ENCODE measurements around the gene SUPT4H1. TPM values are rescaled to one million over a fixed set of nuclear protein-coding genes. Genes with fewer than 3 reads are reported as not detected.
"Not testable (repeated sequence)": the region's sequence is repeated elsewhere in the genome, so short reads cannot be mapped to it uniquely, and the experiment has no call there.

The SUPT4H1 gene
- polyA plus RNA-seq = 94.6 TPM
- long read RNA-seq, donor 1, transcript SUPT4H1-201 (5 exons, 1,489 nt) = major isoform, 31 of 37 reads
- long read RNA-seq, donor 1, partial matches to known transcripts = 0 of 37 reads
- long read RNA-seq, donor 1, other reads (novel, unspliced or antisense) = 0 of 37 reads
- long read RNA-seq, donor 2, transcript SUPT4H1-207 (4 exons, 668 nt) = minor isoform, 5 of 77 reads
- long read RNA-seq, donor 2, transcript SUPT4H1-202 (5 exons, 1,643 nt) = minor isoform, 8 of 77 reads
- long read RNA-seq, donor 2, transcript SUPT4H1-201 (5 exons, 1,489 nt) = major isoform, 60 of 77 reads
- long read RNA-seq, donor 2, partial matches to known transcripts = 0 of 77 reads
- long read RNA-seq, donor 2, other reads (novel, unspliced or antisense) = 0 of 77 reads
- long read RNA-seq, donor 3 = 0 reads
- long read RNA-seq, donor 4, transcript SUPT4H1-201 (5 exons, 1,489 nt) = major isoform, 9 of 12 reads
- long read RNA-seq, donor 4, partial matches to known transcripts = 0 of 12 reads
- long read RNA-seq, donor 4, other reads (novel, unspliced or antisense) = 0 of 12 reads
- long read RNA-seq, donor 5, transcript SUPT4H1-201 (5 exons, 1,489 nt) = major isoform, 33 of 41 reads
- long read RNA-seq, donor 5, transcript SUPT4H1-202 (5 exons, 1,643 nt) = minor isoform, 6 of 41 reads
- long read RNA-seq, donor 5, partial matches to known transcripts = 0 of 41 reads
- long read RNA-seq, donor 5, other reads (novel, unspliced or antisense) = 0 of 41 reads
- long read RNA-seq, donor 6, transcript SUPT4H1-201 (5 exons, 1,489 nt) = major isoform, 35 of 60 reads
- long read RNA-seq, donor 6, transcript SUPT4H1-202 (5 exons, 1,643 nt) = minor isoform, 8 of 60 reads
- long read RNA-seq, donor 6, partial matches to known transcripts = 13 of 60 reads
- long read RNA-seq, donor 6, other reads (novel, unspliced or antisense) = 0 of 60 reads
- long read RNA-seq, donor 7, transcript SUPT4H1-202 (5 exons, 1,643 nt) = minor isoform, 11 of 39 reads
- long read RNA-seq, donor 7, transcript SUPT4H1-201 (5 exons, 1,489 nt) = major isoform, 26 of 39 reads
- long read RNA-seq, donor 7, partial matches to known transcripts = 0 of 39 reads
- long read RNA-seq, donor 7, other reads (novel, unspliced or antisense) = 0 of 39 reads
- long read RNA-seq, donor 8, transcript SUPT4H1-201 (5 exons, 1,489 nt) = major isoform, 74 of 95 reads
- long read RNA-seq, donor 8, transcript SUPT4H1-202 (5 exons, 1,643 nt) = minor isoform, 12 of 95 reads
- long read RNA-seq, donor 8, partial matches to known transcripts = 0 of 95 reads
- long read RNA-seq, donor 8, other reads (novel, unspliced or antisense) = 0 of 95 reads
- long read RNA-seq, donor 9, transcript SUPT4H1-201 (5 exons, 1,489 nt) = major isoform, 70 of 95 reads
- long read RNA-seq, donor 9, transcript SUPT4H1-202 (5 exons, 1,643 nt) = minor isoform, 6 of 95 reads
- long read RNA-seq, donor 9, partial matches to known transcripts = 12 of 95 reads
- long read RNA-seq, donor 9, other reads (novel, unspliced or antisense) = 0 of 95 reads
- long read RNA-seq, donor 10, transcript SUPT4H1-201 (5 exons, 1,489 nt) = major isoform, 53 of 68 reads
- long read RNA-seq, donor 10, transcript SUPT4H1-202 (5 exons, 1,643 nt) = minor isoform, 12 of 68 reads
- long read RNA-seq, donor 10, partial matches to known transcripts = 0 of 68 reads
- long read RNA-seq, donor 10, other reads (novel, unspliced or antisense) = 0 of 68 reads
- long read RNA-seq, donor 11, transcript SUPT4H1-202 (5 exons, 1,643 nt) = minor isoform, 7 of 40 reads
- long read RNA-seq, donor 11, transcript SUPT4H1-201 (5 exons, 1,489 nt) = major isoform, 32 of 40 reads
- long read RNA-seq, donor 11, partial matches to known transcripts = 0 of 40 reads
- long read RNA-seq, donor 11, other reads (novel, unspliced or antisense) = 0 of 40 reads

DNA sequence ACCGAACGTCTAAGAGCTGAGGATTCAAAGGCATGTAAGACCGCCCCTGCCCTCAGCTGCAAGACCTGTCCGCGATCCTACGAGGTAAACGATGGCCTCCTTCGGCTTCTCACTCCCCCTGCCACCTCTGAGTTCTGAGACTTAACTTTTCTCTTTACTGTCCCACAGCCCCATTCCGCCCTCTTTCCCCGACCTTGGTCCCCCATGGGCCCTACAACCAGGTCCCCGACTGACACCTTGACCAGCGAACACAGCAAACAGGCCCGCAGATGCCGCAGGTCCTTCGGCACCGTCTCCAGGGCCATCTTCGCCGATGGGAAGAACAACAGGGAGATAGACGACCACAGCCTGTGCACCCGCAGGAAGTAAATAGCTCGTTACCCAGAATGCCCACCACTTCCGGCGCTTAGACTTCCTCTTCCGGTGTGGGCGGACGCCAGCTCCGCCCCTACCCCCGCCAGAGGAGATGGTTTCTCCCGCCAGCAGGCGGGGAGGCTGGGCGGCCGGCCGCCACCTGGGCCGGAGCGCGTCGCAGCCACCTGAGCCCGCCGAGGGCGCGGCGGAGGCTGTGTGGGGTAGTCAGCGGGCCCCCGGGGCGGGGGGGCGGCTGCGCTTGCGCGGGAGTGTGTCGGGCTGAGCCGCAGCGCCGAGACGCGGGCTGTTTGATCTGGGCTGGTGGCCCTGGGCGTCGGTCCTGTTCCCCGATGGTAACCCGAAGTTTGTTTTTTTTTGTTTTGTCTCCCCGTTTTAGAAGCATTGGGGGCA, at the start of gene SUPT4H1:
Gene SUPT4H1 (minus strand): TSS at position 371 of the 765 bp plus-strand sequence. CDS start 66 bp downstream, at position 305.
- Histone ChIP-seq H3K9me3 (ENCODE audit: control insufficient read depth, low read depth, low read length) (no peaks in the 10 kb centered on the region), H3K36me3 (ENCODE audit: control insufficient read depth, insufficient read depth, low read length) (peaks cover 47% of the 10 kb centered on the region), H3K27me3 (ENCODE audit: control insufficient read depth, insufficient read depth, low read length) (no peaks in the 10 kb centered on the region), H3K4me3 (ENCODE audit: low read length) (peak within 1 kb of the TSS; percentile 82), H3K4me1 (ENCODE audit: control insufficient read depth, insufficient read depth, low read length) (peaks cover 6% of the 10 kb centered on the region), H3K27ac (ENCODE audit: low read length) (peak within 1 kb of the TSS; percentile 95)
- no CpG with 5 or more reads among the region's 60 CpGs for WGBS (ENCODE audit: insufficient coverage, low lambda C conversion rate)
- peak; percentile 96 to 98 for DNase-seq

GRCh38 chr17:58401287-58401686, 49.3 kb upstream of the SUPT4H1 start:
- no peak overlapping the region for H3K4me3 ChIP-seq (ENCODE audit: low read length)
- peaks cover 21% of the 10 kb centered on the region for H3K4me1 ChIP-seq (ENCODE audit: control insufficient read depth, insufficient read depth, low read length)
- no peaks in the 10 kb centered on the region for H3K27me3 ChIP-seq (ENCODE audit: control insufficient read depth, insufficient read depth, low read length)
- H3K27ac ChIP-seq (ENCODE audit: low read length) = no peak overlapping the region
- no peak for DNase-seq
- no peaks in the 10 kb centered on the region for H3K9me3 ChIP-seq (ENCODE audit: control insufficient read depth, low read depth, low read length)
- H3K36me3 ChIP-seq (ENCODE audit: control insufficient read depth, insufficient read depth, low read length) = peaks cover 2% of the 10 kb centered on the region
- WGBS (ENCODE audit: insufficient coverage, low lambda C conversion rate) = 0% methylated on average over 1 of the region's 2 CpGs

GRCh38 chr17:58400826-58401225, 48.8 kb upstream of the SUPT4H1 start:
- peaks cover 26% of the 10 kb centered on the region for H3K4me1 ChIP-seq (ENCODE audit: control insufficient read depth, insufficient read depth, low read length)
- no peak overlapping the region for H3K27ac ChIP-seq (ENCODE audit: low read length)
- H3K36me3 ChIP-seq (ENCODE audit: control insufficient read depth, insufficient read depth, low read length) = peaks cover 2% of the 10 kb centered on the region
- no peaks in the 10 kb centered on the region for H3K9me3 ChIP-seq (ENCODE audit: control insufficient read depth, low read depth, low read length)
- DNase-seq = no peak
- no peaks in the 10 kb centered on the region for H3K27me3 ChIP-seq (ENCODE audit: control insufficient read depth, insufficient read depth, low read length)
- no peak overlapping the region for H3K4me3 ChIP-seq (ENCODE audit: low read length)

DNA sequence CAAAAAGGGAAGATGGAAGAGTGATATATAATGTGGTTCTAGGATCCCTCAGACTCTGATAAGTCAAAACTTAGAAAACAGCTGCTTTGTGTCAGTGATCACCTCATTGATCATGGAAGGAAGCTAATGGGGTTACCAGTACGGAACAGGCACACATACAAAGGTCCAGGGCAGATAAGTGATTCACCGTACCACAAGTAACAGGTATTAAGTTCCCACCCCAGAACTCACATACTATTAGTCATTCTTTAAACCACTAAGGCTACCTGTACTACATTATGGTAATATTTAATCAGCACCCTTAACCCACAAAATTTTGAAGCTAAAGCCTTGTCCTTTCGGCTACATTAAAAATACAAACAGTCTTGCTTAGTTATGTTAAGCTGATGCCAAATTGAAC, 48.0 kb upstream of the SUPT4H1 start:
- H3K9me3 ChIP-seq (ENCODE audit: control insufficient read depth, low read depth, low read length) = no peaks in the 10 kb centered on the region
- H3K4me3 ChIP-seq (ENCODE audit: low read length) = no peak overlapping the region
- H3K4me1 ChIP-seq (ENCODE audit: control insufficient read depth, insufficient read depth, low read length) = peaks cover 34% of the 10 kb centered on the region

DNA sequence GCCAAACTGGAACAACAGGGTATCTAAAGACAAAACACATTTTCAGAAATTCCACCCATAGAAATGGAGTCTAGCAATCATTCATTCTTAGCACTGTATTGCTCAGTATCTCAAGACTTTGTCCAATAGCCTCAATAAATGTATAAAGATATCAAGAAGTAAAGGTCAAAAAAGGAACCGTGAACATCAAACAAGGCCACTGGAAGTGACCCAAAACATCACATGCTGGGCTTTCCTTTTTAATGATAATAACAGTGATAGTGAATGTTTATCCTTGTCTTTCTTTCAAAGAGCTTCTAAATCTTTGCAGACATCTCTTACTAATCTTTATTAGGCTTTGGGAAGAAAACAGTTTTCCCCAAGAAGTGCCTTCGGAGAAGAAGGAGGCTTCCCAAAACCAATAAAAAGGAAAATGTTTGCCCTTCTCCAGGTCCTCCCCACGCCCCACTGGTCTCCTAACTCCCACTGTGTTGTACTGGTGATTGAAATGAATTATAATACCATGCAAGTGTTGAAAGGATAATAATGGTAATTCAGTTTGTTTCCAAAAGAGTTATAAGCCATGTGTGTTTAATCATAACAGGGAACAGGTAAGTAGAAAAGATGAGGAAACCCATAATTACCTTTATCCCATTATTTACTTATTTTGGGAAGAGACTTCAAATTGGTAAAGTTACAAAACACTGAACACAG, 46.7 kb upstream of the SUPT4H1 start:
- WGBS (ENCODE audit: insufficient coverage, low lambda C conversion rate) = no CpG with 5 or more reads among the region's 3 CpGs
- H3K9me3 ChIP-seq (ENCODE audit: control insufficient read depth, low read depth, low read length) = no peaks in the 10 kb centered on the region
- H3K4me3 ChIP-seq (ENCODE audit: low read length) = no peak overlapping the region
- peak in 1 of 2 donors; percentile 78 for DNase-seq
- peaks cover 2% of the 10 kb centered on the region for H3K36me3 ChIP-seq (ENCODE audit: control insufficient read depth, insufficient read depth, low read length)
- peak overlapping the region; percentile 52 for H3K27ac ChIP-seq (ENCODE audit: low read length)
- no peaks in the 10 kb centered on the region for H3K27me3 ChIP-seq (ENCODE audit: control insufficient read depth, insufficient read depth, low read length)
- peaks cover 46% of the 10 kb centered on the region for H3K4me1 ChIP-seq (ENCODE audit: control insufficient read depth, insufficient read depth, low read length)

More for the DNA sequence above, 48.0 kb upstream of the SUPT4H1 start:
- WGBS (ENCODE audit: insufficient coverage, low lambda C conversion rate) = 100% methylated on average over 1 of the region's 3 CpGs
- H3K27ac ChIP-seq (ENCODE audit: low read length) = no peak overlapping the region
- no peak for DNase-seq
- H3K27me3 ChIP-seq (ENCODE audit: control insufficient read depth, insufficient read depth, low read length) = no peaks in the 10 kb centered on the region
- peaks cover 2% of the 10 kb centered on the region for H3K36me3 ChIP-seq (ENCODE audit: control insufficient read depth, insufficient read depth, low read length)

DNA sequence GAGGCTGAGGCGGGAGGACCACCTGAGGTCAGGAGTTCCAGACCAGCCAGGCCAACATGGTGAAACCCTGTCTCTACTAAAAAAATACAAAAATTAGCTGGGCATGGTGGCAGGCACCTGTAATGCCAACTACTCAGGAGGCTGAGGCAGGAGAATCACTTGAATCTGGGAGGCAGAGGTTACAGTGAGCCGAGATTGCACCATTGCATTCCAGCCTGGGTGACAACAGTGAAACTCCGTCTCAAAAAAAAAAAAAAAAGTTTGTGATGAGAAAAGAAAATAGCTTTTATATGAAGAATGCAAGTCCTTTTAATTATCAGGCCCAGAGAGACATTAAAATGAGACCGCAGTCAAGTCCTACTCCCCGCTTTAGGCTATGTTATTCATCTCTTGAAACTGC, 45.4 kb upstream of the SUPT4H1 start:
- not testable (repeated sequence) for H3K9me3 ChIP-seq (ENCODE audit: control insufficient read depth, low read depth, low read length); DNase-seq; H3K27ac ChIP-seq (ENCODE audit: low read length); H3K36me3 ChIP-seq (ENCODE audit: control insufficient read depth, insufficient read depth, low read length); H3K27me3 ChIP-seq (ENCODE audit: control insufficient read depth, insufficient read depth, low read length); H3K4me3 ChIP-seq (ENCODE audit: low read length)
- WGBS (ENCODE audit: insufficient coverage, low lambda C conversion rate) = 100% methylated on average over 1 of the region's 5 CpGs
- H3K4me1 ChIP-seq (ENCODE audit: control insufficient read depth, insufficient read depth, low read length) = peaks cover 49% of the 10 kb centered on the region

GRCh38 chr17:58396173-58396572, 44.2 kb upstream of the SUPT4H1 start:
- H3K27ac ChIP-seq (ENCODE audit: low read length) = no peak overlapping the region
- peaks cover 57% of the 10 kb centered on the region for H3K4me1 ChIP-seq (ENCODE audit: control insufficient read depth, insufficient read depth, low read length)
- no peaks in the 10 kb centered on the region for H3K36me3 ChIP-seq (ENCODE audit: control insufficient read depth, insufficient read depth, low read length)
- no peak overlapping the region for H3K4me3 ChIP-seq (ENCODE audit: low read length)
- DNase-seq = no peak
- no peaks in the 10 kb centered on the region for H3K27me3 ChIP-seq (ENCODE audit: control insufficient read depth, insufficient read depth, low read length)
- H3K9me3 ChIP-seq (ENCODE audit: control insufficient read depth, low read depth, low read length) = no peaks in the 10 kb centered on the region
- 73% methylated on average over 4 of the region's 4 CpGs for WGBS (ENCODE audit: insufficient coverage, low lambda C conversion rate)

GRCh38 chr17:58394534-58395223, 42.7 kb upstream of the SUPT4H1 start:
- peaks cover 69% of the 10 kb centered on the region for H3K4me1 ChIP-seq (ENCODE audit: control insufficient read depth, insufficient read depth, low read length)
- no peak overlapping the region for H3K4me3 ChIP-seq (ENCODE audit: low read length)
- WGBS (ENCODE audit: insufficient coverage, low lambda C conversion rate) = no CpG with 5 or more reads among the region's 3 CpGs
- H3K9me3 ChIP-seq (ENCODE audit: control insufficient read depth, low read depth, low read length) = no peaks in the 10 kb centered on the region
- peak overlapping the region; percentile 81 for H3K27ac ChIP-seq (ENCODE audit: low read length)
- peak; percentile 73 to 87 for DNase-seq
- no peaks in the 10 kb centered on the region for H3K36me3 ChIP-seq (ENCODE audit: control insufficient read depth, insufficient read depth, low read length)
- no peaks in the 10 kb centered on the region for H3K27me3 ChIP-seq (ENCODE audit: control insufficient read depth, insufficient read depth, low read length)

Data from large intestine (tissue), 12 donors.